WERI-Rb-1 (cell line): ENCODE results near the gene CXXC5.

Experiments
- DNase-seq: peaks from one replicate; pipeline ENCODE4 v3.0.0-alpha.2; 2020
- H3K27ac ChIP-seq: fragments of 250-450 bp; sonication (Bioruptor Pico); 2 replicates; pipeline ENCODE4 v1.5.1; 2020; ENCODE audit warnings: mild to moderate bottlenecking, moderate library complexity
- H3K27me3 ChIP-seq: fragments of 250-450 bp; sonication (Bioruptor Pico); 2 replicates; pipeline ENCODE4 v1.5.1; 2021; ENCODE audit warnings: mild to moderate bottlenecking, low read depth, moderate library complexity; ENCODE audit not compliant: insufficient read depth, severe bottlenecking
- H3K36me3 ChIP-seq: fragments of 250-450 bp; sonication (Bioruptor Pico); 2 replicates; pipeline ENCODE4 v1.5.1; 2020; ENCODE audit warnings: mild to moderate bottlenecking, moderate library complexity
- H3K4me3 ChIP-seq: 2 replicates; pipeline ENCODE4 v1.5.1; 2011; ENCODE audit warnings: low read depth, mild to moderate bottlenecking, control low read depth, low read length
- H3K9me3 ChIP-seq: fragments of 250-450 bp; sonication (Bioruptor Pico); 2 replicates; pipeline ENCODE4 v1.5.1; 2021; ENCODE audit warnings: mild to moderate bottlenecking, moderate library complexity; ENCODE audit not compliant: severe bottlenecking
- TF ChIP-seq, protein P1 (sequence below): IDR thresholded peaks from 2 replicates; pipeline ENCODE4 v1.5.1; 2011; ENCODE audit warnings: low read depth, mild to moderate bottlenecking, control low read depth, inconsistent platforms, low read length

CXXC5 gene

DNA sequence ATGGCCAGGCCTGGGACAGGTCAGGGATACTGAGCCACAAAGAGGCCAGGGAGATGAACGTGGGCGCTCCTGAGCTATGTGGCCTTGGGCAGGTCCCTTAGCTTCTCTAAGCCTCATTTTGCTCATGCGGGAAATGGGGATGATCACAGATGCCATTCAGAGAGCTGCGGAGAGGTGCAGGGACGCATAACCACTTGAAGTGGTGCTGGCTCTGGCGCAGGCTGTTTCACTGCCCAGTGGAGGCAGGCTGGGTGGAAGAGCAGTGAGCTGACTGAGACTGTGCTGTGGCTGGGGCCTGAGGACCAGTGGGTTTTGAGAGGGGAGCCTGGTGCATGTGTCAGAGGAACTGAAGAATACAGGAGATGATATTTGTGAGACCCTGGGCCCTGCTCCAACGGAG is 18.4 kb downstream of the CXXC5 start:
- H3K27ac ChIP-seq = no peak overlapping the region
- H3K4me3 ChIP-seq = no peak overlapping the region
- no peaks in the 10 kb centered on the region for H3K27me3 ChIP-seq

DNA sequence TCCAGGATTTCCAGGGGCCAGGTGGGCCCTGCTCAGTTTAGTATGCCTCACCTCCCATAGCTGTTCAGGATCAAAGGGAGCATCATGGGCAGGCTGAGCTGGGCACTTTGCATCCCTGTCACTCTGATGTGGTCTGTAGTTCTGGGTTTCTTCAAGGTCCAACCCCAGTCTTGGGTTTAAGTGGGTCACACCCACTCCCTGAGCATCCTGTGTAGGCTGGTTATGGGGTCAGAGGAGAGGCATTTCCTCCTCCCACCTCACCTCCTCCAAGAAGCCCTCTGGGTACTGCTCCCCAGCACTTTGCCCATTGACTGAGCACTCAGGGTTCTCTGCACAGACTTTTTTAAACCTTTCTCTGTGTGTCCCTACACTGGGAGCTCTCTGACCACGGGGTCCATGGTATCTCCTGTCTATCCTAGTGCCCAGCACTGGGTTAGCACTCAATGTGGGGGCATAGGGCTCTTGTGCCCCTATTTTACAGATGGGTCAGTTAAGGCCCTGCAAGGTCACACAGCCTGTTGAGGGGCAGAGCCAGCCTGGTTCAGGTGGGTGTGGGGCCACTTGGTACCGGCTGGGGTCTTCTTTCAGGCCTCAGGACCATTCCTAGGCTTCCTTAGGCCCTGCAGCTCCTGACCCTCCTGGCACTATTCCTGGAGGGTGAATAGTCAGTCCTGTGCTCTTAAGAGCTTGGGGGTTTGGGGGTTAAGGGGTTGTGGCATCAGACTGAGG is 19.0 kb downstream of the CXXC5 start:
- TF ChIP-seq, protein P1, sequence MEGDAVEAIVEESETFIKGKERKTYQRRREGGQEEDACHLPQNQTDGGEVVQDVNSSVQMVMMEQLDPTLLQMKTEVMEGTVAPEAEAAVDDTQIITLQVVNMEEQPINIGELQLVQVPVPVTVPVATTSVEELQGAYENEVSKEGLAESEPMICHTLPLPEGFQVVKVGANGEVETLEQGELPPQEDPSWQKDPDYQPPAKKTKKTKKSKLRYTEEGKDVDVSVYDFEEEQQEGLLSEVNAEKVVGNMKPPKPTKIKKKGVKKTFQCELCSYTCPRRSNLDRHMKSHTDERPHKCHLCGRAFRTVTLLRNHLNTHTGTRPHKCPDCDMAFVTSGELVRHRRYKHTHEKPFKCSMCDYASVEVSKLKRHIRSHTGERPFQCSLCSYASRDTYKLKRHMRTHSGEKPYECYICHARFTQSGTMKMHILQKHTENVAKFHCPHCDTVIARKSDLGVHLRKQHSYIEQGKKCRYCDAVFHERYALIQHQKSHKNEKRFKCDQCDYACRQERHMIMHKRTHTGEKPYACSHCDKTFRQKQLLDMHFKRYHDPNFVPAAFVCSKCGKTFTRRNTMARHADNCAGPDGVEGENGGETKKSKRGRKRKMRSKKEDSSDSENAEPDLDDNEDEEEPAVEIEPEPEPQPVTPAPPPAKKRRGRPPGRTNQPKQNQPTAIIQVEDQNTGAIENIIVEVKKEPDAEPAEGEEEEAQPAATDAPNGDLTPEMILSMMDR = no peak
- DNase-seq = no peak
- H3K36me3 ChIP-seq = peaks cover 43% of the 10 kb centered on the region
- H3K4me3 ChIP-seq = no peak overlapping the region
- H3K9me3 ChIP-seq = no peaks in the 10 kb centered on the region
- no peak overlapping the region for H3K27ac ChIP-seq
- no peaks in the 10 kb centered on the region for H3K27me3 ChIP-seq

More for the DNA sequence above, 18.4 kb downstream of the CXXC5 start:
- Histone ChIP-seq H3K9me3 (no peaks in the 10 kb centered on the region), H3K36me3 (peaks cover 38% of the 10 kb centered on the region)
- TF ChIP-seq, protein P1 = no peak
- no peak for DNase-seq

DNA sequence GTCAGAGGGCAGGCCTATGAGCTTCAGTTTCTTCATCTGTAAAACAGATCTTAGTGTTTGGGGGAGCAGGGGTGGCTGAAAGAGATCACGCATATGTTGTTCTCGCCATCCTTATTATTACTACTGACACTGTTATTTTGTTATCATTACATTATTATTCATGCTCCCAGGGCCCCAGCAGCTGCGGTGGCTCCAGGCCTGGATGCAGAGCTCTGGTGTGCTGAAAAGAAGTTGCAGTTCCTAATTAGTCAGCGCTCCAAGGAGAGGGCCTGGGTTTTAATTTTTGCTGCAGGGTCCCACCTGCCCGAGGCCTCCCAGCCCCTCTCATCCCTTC is 19.5 kb downstream of the CXXC5 start:
- DNase-seq = no peak
- TF ChIP-seq, protein P1 = no peak
- no peak overlapping the region for H3K4me3 ChIP-seq
- H3K27me3 ChIP-seq = no peaks in the 10 kb centered on the region
- H3K36me3 ChIP-seq = peaks cover 48% of the 10 kb centered on the region
- H3K27ac ChIP-seq = no peak overlapping the region
- no peaks in the 10 kb centered on the region for H3K9me3 ChIP-seq

DNA sequence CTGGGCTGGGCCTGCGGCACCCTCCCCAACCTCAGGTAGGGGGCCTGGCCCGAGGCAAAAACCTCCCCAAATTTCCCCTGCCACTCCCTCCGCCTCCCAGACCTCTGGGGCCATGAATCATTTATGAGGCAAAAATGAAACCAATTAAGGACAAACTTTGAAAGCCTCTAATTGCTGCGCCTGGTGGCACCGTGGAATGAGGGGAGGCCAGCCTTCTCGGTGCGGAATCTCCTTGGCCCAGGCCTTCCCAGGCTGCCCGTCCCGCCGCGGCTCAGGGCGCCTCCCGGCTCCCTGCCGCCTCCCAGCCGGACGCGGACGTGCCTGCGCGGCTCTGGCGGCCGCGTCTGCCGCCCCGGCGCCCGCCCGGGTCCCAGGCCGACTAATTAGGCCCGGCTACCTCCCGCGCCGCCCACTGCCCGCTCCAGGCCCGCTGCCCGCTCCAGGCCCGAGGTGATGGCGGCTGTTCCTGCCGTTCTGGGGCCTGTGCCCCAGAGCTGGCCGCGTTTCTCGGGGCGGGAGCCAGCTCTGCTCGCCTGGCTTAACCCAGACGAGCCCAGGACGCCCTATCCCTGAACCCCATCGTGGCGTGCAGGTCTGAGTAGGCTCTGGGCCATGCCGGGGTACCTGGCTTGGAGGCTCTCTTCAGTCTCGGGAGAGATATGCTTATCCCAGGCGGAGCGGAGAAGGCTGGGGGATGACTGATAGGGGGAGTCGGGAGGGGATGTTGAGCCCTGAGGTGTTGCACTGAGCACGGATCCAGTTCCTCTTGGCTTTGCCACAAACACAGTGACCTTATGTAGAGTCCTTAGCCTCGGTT is 20.1 kb downstream of the CXXC5 start:
- Histone ChIP-seq H3K36me3 (peaks cover 54% of the 10 kb centered on the region), H3K4me3 (no peak overlapping the region), H3K9me3 (no peaks in the 10 kb centered on the region), H3K27me3 (no peaks in the 10 kb centered on the region), H3K27ac (no peak overlapping the region)
- TF ChIP-seq, protein P1 = no peak
- DNase-seq = no peak

DNA sequence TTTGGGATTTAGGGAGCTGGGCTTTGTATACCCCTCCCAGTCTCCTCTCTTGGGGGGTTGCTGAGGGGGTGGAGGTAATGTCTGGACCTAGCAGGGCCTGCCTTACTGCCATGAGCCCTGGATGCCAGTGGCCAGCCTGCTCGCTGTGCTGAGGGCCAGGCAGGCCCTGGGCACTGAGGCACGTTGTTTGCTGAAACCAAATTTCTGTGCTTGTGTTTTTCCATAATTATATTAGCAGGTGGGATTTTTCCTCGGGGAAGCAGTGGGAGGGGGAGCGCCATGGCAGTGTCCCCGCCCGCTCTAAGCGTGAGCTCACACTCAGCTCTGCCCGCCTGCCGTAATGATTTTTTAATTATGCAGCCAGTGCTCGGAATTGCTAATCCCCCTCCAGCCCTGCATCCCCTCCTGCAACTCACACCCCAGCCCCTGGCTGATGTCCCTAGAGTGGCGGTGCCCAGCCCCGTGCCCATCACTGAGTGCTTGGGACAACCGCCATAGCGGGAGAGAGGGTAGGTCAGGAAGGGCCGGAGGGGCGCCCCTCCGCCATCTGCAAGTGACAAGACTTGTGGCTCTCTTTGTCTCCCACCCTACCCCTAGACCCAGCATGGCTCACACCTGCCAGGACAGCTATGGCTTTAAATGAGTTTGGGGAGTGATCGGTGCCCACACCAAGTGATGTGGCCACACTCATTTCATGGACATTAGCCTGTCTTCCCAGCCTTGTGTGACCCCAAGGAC is 20.9 kb downstream of the CXXC5 start:
- Histone ChIP-seq H3K4me3 (no peak overlapping the region), H3K36me3 (peaks cover 55% of the 10 kb centered on the region), H3K27me3 (no peaks in the 10 kb centered on the region), H3K27ac (no peak overlapping the region; the same call in 1 of the 2 replicates), H3K9me3 (no peaks in the 10 kb centered on the region)
- TF ChIP-seq, protein P1 = no peak
- DNase-seq = no peak
